MCF 10A (cell line): ENCODE measurements around the gene TMEM266. TPM values are rescaled to one million over a fixed set of nuclear protein-coding genes. Genes with fewer than 3 reads are reported as not detected.

Experiments
- BruUV-seq: library from RNA; stranded (reverse); fragments of 400-500 nt; replicated peaks from 2 replicates; lab custom pipeline; 2021; lab: Mats Ljungman, UMichigan
- CTCF ChIA-PET: fragments of 300-600 bp; sonication (Branson Sonifier 250); formaldehyde crosslinking; extraction: SDS; loops from one replicate; lab custom pipeline; 2021; ENCODE audit warnings: antibody characterized with exemption, inconsistent platforms; lab: Yijun Ruan, JAX
- POLR2A ChIA-PET: fragments of 300-600, 350-650 bp; sonication (Branson Sonifier 250); formaldehyde crosslinking; extraction: SDS; loops from one replicate; lab custom pipeline; 2020; ENCODE audit warnings: antibody characterized with exemption, inconsistent platforms; lab: Yijun Ruan, JAX
- DNase-seq: peaks from one replicate; pipeline ENCODE4 v3.0.0-alpha.2; 2018; ENCODE audit not compliant: unreplicated experiment
- H3K27ac Mint-ChIP-seq: one replicate; pipeline ENCODE4 v1.8.0; 2022; ENCODE audit warnings: mild to moderate bottlenecking, low read depth, mixed read lengths; ENCODE audit not compliant: unreplicated experiment
- H3K27me3 Mint-ChIP-seq: one replicate; pipeline ENCODE4 v1.8.0; 2022; ENCODE audit warnings: mixed read lengths; ENCODE audit not compliant: insufficient read depth, unreplicated experiment
- H3K36me3 Mint-ChIP-seq: one replicate; pipeline ENCODE4 v1.8.0; 2022; ENCODE audit warnings: mild to moderate bottlenecking, moderate library complexity, mixed read lengths; ENCODE audit not compliant: insufficient read depth, unreplicated experiment
- H3K4me1 Mint-ChIP-seq: one replicate; pipeline ENCODE4 v1.8.0; 2022; ENCODE audit warnings: mixed read lengths; ENCODE audit not compliant: insufficient read depth, unreplicated experiment
- H3K4me3 Mint-ChIP-seq: one replicate; pipeline ENCODE4 v1.8.0; 2022; ENCODE audit warnings: mild to moderate bottlenecking, moderate library complexity, mixed read lengths; ENCODE audit not compliant: unreplicated experiment
- H3K9me3 Mint-ChIP-seq: one replicate; pipeline ENCODE4 v1.8.0; 2022; ENCODE audit warnings: mixed read lengths; ENCODE audit not compliant: unreplicated experiment
- intact Hi-C: fragments of 100-400 bp; cut with micrococcal nuclease; formaldehyde crosslinking; loops from 2 replicates; pipeline ENCODE4 v1.14.1; 2022
- total RNA-seq: library from RNA; stranded (reverse); gene quantifications from 2 replicates; pipeline ENCODE4 v1.2.3, GENCODE V29; 2022
- TF ChIP-seq, protein P1 (sequence below): fragments of 200-600 bp; IDR thresholded peaks from one replicate; pipeline ENCODE4 v1.8.0; 2022; ENCODE audit warnings: antibody characterized with exemption, mild to moderate bottlenecking; ENCODE audit not compliant: unreplicated experiment

The TMEM266 gene
- total RNA-seq, 1 experiment from 2014 or later, result not detected

DNA sequence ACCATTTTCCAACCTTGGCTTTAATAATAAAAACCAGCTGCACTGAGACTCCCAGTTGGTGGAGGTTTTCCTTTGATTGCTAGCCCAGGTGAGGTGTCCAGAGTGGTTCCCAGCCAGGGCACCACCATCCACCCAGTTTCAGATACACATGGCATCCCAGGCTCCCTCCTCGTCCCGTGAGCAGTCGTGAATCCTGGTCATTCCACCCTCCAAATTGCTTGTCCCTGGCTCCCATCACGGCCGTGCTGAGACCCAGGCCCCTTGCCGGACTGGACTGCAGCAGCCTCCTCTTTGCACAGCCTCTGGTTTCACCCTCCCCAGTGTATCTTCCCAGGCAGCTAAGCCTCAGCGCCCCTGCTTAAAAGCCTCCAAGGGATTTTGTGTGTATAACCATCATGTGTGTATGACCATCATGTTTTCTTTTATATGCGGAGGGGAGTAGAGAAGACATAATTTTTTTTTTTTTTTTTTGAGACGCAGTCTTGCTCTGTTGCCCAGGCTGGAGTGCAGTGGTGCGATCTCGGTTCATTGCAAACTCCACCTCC lies 145.2 kb downstream of the TMEM266 start:
- no peak for DNase-seq
- Mint-ChIP-seq H3K4me1 (peaks cover 6% of the 10 kb centered on the region), H3K27me3 (no peaks in the 10 kb centered on the region), H3K9me3 (no peaks in the 10 kb centered on the region), H3K36me3 (peaks cover 26% of the 10 kb centered on the region), H3K4me3 (no peak overlapping the region), H3K27ac (no peak overlapping the region)
- ChIA-PET CTCF (interaction anchor here (0.8 to 0.9 kb wide), 2 partner anchors 14 to 15 kb away, joined by 3 to 4 read pairs; no protein-coding TSS in a partner anchor), POLR2A (interaction anchor here (0.9 kb wide), 1 partner anchor 27 kb away, joined by 3 read pairs; no protein-coding TSS in a partner anchor)
- TF ChIP-seq, protein P1, sequence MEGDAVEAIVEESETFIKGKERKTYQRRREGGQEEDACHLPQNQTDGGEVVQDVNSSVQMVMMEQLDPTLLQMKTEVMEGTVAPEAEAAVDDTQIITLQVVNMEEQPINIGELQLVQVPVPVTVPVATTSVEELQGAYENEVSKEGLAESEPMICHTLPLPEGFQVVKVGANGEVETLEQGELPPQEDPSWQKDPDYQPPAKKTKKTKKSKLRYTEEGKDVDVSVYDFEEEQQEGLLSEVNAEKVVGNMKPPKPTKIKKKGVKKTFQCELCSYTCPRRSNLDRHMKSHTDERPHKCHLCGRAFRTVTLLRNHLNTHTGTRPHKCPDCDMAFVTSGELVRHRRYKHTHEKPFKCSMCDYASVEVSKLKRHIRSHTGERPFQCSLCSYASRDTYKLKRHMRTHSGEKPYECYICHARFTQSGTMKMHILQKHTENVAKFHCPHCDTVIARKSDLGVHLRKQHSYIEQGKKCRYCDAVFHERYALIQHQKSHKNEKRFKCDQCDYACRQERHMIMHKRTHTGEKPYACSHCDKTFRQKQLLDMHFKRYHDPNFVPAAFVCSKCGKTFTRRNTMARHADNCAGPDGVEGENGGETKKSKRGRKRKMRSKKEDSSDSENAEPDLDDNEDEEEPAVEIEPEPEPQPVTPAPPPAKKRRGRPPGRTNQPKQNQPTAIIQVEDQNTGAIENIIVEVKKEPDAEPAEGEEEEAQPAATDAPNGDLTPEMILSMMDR, result no peak
- intact Hi-C loops, result no loop called here
- BruUV-seq, result no TSS peak

DNA sequence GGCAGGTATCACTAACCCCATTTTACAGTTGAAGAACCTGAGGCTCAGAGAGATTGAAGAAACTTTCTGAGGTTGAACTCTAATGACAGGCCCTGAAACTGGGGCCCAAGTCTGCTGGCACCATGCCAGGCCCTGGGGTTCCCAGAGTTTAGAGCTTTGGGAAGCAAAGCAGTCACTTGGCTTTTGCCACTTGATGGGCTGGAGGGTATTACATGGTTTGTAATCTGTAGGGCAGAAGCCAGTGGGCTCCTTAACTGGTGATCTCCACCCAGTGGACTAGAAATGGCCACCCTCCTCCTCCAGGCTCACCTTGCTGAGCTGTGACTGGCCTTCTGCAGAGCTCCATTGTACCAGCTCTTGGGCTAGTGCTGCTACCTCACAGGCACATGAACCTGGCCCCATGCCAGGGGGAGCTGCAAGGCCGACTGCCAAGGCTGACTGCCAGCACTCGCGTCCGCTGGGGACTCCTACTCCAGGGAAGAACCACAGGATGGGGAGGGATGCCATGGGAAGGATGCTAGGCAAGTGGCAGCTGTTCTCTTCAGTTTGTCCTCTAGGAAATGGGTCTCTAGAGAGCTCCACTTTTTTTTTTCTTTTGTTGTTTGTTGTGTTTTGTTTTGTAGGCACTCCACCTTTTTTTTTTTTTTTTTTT lies 146.7 kb downstream of the TMEM266 start:
- Mint-ChIP-seq H3K4me3 (no peak overlapping the region), H3K36me3 (peaks cover 31% of the 10 kb centered on the region), H3K27me3 (no peaks in the 10 kb centered on the region), H3K9me3 (no peaks in the 10 kb centered on the region), H3K4me1 (peaks cover 6% of the 10 kb centered on the region), H3K27ac (no peak overlapping the region)
- CTCF ChIA-PET, result interaction anchor here (0.6 to 1.3 kb wide), 5 partner anchors 9 to 692 kb away, joined by 3 to 7 read pairs (median 3); no protein-coding TSS in a partner anchor
- POLR2A ChIA-PET, result interaction anchor here (0.6 to 2.4 kb wide), 8 partner anchors 9 to 193 kb away, joined by 3 to 14 read pairs (median 4); no protein-coding TSS in a partner anchor
- BruUV-seq, result no TSS peak
- TF ChIP-seq, protein P1, result no peak
- DNase-seq, result peak; percentile 95
- intact Hi-C loops, result loop anchor here (1.0 kb wide), 1 partner anchor 9 kb away; no protein-coding TSS in a partner anchor

DNA sequence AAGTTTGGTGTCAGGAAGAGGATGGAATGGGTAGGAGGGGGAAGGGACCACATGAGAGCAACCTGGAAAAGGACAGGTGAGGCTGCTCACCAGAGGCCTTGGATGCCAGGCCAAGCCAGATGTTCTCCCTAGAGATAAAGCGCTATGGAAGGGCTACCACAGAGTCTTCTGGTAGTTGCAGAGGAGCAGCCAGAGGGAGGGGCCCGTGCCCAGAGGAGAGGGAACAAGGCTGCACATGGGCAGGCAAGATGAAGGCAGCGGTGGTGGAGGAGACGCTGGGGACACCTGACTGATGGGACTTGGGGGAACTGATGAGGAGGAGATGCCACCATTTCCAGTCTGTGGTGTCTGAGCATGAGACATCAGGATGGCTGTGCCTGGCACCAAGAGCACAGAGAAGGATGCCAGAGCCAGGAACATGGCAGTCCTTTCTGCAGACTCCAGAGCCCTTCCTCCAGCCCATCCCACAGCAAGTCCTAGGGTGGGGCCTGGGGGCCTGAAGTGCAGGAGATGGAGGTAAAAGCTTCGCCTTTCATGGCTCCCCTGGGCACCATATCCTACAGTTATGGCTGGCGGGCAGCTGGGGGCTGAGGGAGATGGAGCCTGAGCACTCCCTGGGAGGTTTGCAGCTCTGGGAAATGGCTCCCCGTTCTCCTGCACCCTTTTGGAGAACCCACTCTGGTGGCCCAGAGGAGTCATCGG lies 148.4 kb downstream of the TMEM266 start:
- H3K4me3 Mint-ChIP-seq, result no peak overlapping the region
- no peak for DNase-seq
- H3K27ac Mint-ChIP-seq, result no peak overlapping the region
- CTCF ChIA-PET, result interaction anchor here (0.5 to 1.9 kb wide), 4 partner anchors 12 to 27 kb away, joined by 3 to 5 read pairs (median 4); no protein-coding TSS in a partner anchor
- no peaks in the 10 kb centered on the region for H3K9me3 Mint-ChIP-seq
- BruUV-seq, result no TSS peak
- peaks cover 43% of the 10 kb centered on the region for H3K36me3 Mint-ChIP-seq
- POLR2A ChIA-PET, result interaction anchor here (2.4 kb wide), 1 partner anchor 12 kb away, joined by 14 read pairs; no protein-coding TSS in a partner anchor
- H3K27me3 Mint-ChIP-seq, result no peaks in the 10 kb centered on the region
- intact Hi-C loops, result no loop called here
- TF ChIP-seq, protein P1, result no peak
- H3K4me1 Mint-ChIP-seq, result peaks cover 6% of the 10 kb centered on the region
